ENCODE measurements around the gene SLX4IP. TPM values are rescaled to one million over a fixed set of nuclear protein-coding genes. Genes with fewer than 3 reads are reported as not detected.

The SLX4IP gene
- total and polyA plus RNA-seq, 2 donors (not counting 3 experiments of a cell fraction or from before 2014, with no cell fraction given), result 1.9 to 4.5 TPM

DNA sequence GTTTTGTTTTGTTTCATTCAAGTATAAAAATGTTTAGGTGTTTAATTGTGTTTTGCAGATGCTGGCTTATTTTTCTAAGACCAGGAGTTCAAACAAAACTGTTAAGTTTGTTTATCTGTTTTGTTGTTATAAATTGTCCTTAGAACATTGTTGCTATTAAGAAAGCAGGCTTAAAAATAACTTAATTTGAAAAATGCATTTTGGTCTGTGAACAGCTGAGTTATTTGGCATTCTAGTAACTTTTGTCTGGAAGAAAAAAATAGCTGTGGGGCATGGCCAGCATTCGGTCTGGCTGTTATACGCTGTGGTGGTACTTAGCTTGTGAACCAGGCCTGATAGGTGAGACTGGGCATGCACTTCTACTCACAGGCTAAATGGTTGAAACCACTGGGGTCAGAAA lies 37.8 kb downstream of the SLX4IP start:
- ChIA-PET CTCF (interaction anchor here (1.3 to 1.4 kb wide), 2 partner anchors 64 to 132 kb away, joined by 3 to 8 read pairs; no protein-coding TSS in a partner anchor), POLR2A (no interaction called here)
- Histone ChIP-seq H3K27me3 (ENCODE audit: control insufficient read depth in 2 of 2, insufficient read depth in 2 of 2, low read length in 2 of 2) (no peaks in the 10 kb centered on the region), H3K4me2 (ENCODE audit: insufficient read depth, low read length) (no peak overlapping the region), H3K9ac (replicated peaks; ENCODE audit: extremely low read depth, insufficient read depth, low read length) (no peak overlapping the region), H3K4me3 (replicated peaks in 1 of 3; ENCODE audit: insufficient read depth in 1 of 3, low read depth in 1 of 3, low read length in 3 of 3) (no peak overlapping the region), H3K36me3 (ENCODE audit: control insufficient read depth in 2 of 2, extremely low read depth in 1 of 2, insufficient read depth in 2 of 2, low read length in 2 of 2) (no peaks in the 10 kb centered on the region), H3K9me1 (replicated peaks; ENCODE audit: control insufficient read depth, extremely low read depth, insufficient read depth, low read length) (no peaks in the 10 kb centered on the region), H3K9me3 (replicated peaks; ENCODE audit: control insufficient read depth, insufficient read depth, low read length) (no peaks in the 10 kb centered on the region), H4K20me1 (replicated peaks; ENCODE audit: control insufficient read depth, extremely low read depth, insufficient read depth, low read length) (no peaks in the 10 kb centered on the region), H3K4me1 (ENCODE audit: control insufficient read depth, extremely low read depth, insufficient read depth, low read length) (peaks cover 19% of the 10 kb centered on the region), H3K79me2 (ENCODE audit: control insufficient read depth, insufficient read depth, low read length) (no peaks in the 10 kb centered on the region), H3K27ac (ENCODE audit: insufficient read depth, low read depth, low read length) (no peak overlapping the region), H2AFZ (ENCODE audit: low read depth, low read length) (no peak overlapping the region)
- dilution Hi-C loops (cut with MboI; ENCODE audit: extremely low pct_ligation_motif_present, low sequenced_read_pairs) (no loop called here), intact Hi-C loops (cut with micrococcal nuclease) (no loop called here)
- TF ChIP-seq MYC (IDR thresholded peaks at IDR 0.05; ENCODE audit: low read depth, low read length), result no peak
- TF ChIP-seq, protein P1, sequence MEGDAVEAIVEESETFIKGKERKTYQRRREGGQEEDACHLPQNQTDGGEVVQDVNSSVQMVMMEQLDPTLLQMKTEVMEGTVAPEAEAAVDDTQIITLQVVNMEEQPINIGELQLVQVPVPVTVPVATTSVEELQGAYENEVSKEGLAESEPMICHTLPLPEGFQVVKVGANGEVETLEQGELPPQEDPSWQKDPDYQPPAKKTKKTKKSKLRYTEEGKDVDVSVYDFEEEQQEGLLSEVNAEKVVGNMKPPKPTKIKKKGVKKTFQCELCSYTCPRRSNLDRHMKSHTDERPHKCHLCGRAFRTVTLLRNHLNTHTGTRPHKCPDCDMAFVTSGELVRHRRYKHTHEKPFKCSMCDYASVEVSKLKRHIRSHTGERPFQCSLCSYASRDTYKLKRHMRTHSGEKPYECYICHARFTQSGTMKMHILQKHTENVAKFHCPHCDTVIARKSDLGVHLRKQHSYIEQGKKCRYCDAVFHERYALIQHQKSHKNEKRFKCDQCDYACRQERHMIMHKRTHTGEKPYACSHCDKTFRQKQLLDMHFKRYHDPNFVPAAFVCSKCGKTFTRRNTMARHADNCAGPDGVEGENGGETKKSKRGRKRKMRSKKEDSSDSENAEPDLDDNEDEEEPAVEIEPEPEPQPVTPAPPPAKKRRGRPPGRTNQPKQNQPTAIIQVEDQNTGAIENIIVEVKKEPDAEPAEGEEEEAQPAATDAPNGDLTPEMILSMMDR (IDR thresholded peaks at IDR 0.05; ENCODE audit: extremely low read depth in 1 of 2, insufficient read depth in 1 of 2, low read depth in 1 of 2, low read length in 2 of 2), result no peak
- no peak for TF ChIP-seq POLR2AphosphoS5 (IDR thresholded peaks at IDR 0.05; ENCODE audit: insufficient read depth, low read depth, low read length)
- TF ChIP-seq FOS (IDR thresholded peaks at IDR 0.05; ENCODE audit: borderline replicate concordance, insufficient read depth, low read length), result no peak
- TF ChIP-seq, protein P2, sequence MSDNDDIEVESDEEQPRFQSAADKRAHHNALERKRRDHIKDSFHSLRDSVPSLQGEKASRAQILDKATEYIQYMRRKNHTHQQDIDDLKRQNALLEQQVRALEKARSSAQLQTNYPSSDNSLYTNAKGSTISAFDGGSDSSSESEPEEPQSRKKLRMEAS (IDR thresholded peaks at IDR 0.05; ENCODE audit: insufficient read depth, insufficient read length), result no peak
- TF ChIP-seq EZH2 (IDR thresholded peaks at IDR 0.05; ENCODE audit: borderline replicate concordance, low read depth, low read length, severe bottlenecking), result no peak
- TF ChIP-seq GATA2 (IDR thresholded peaks at IDR 0.05; ENCODE audit: insufficient read depth, insufficient read length, low read depth, low read length), result no peak
- TF ChIP-seq POLR2A (IDR thresholded peaks at IDR 0.05; ENCODE audit: low read depth, low read length), result no peak
- TF ChIP-seq JUN (IDR thresholded peaks at IDR 0.05; ENCODE audit: borderline replicate concordance, insufficient read depth, insufficient read length, low read depth), result no peak
- FAIRE-seq (no peak), DNase-seq (ENCODE audit: low read depth, low spot score) (no peak)
- BruUV-seq (replicated peaks), result no TSS peak
